ENCODE results near the gene GPR27.

Gene GPR27, protein sequence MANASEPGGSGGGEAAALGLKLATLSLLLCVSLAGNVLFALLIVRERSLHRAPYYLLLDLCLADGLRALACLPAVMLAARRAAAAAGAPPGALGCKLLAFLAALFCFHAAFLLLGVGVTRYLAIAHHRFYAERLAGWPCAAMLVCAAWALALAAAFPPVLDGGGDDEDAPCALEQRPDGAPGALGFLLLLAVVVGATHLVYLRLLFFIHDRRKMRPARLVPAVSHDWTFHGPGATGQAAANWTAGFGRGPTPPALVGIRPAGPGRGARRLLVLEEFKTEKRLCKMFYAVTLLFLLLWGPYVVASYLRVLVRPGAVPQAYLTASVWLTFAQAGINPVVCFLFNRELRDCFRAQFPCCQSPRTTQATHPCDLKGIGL

DNA sequence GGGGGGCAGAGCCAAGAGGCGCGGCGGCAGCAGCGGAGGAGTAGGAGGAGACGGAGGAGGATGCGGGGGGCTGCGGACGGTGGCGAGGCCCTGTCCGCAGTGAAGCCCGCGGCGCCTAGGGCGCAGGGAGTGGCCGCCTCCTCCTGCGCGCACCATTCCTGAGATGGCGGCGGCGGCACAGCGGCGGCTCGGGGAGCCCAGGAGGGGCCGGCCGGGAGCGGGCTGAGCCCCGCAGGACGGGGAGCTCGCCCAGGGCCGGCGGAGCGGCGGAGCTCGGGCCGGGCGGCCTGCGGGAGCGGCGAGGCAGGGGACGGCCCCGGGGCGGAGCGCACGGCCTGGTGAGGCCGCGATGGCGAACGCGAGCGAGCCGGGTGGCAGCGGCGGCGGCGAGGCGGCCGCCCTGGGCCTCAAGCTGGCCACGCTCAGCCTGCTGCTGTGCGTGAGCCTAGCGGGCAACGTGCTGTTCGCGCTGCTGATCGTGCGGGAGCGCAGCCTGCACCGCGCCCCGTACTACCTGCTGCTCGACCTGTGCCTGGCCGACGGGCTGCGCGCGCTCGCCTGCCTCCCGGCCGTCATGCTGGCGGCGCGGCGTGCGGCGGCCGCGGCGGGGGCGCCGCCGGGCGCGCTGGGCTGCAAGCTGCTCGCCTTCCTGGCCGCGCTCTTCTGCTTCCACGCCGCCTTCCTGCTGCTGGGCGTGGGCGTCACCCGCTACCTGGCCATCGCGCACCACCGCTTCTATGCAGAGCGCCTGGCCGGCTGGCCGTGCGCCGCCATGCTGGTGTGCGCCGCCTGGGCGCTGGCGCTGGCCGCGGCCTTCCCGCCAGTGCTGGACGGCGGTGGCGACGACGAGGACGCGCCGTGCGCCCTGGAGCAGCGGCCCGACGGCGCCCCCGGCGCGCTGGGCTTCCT lies at the start of gene GPR27:
GPR27 (plus strand) TSS at position 155 of the 909 bp plus-strand sequence; CDS start at position 350, 195 bp downstream.
- DNase-seq, result peak in 7 of 58 donors; percentile 9 to 65 (median 35)

DNA sequence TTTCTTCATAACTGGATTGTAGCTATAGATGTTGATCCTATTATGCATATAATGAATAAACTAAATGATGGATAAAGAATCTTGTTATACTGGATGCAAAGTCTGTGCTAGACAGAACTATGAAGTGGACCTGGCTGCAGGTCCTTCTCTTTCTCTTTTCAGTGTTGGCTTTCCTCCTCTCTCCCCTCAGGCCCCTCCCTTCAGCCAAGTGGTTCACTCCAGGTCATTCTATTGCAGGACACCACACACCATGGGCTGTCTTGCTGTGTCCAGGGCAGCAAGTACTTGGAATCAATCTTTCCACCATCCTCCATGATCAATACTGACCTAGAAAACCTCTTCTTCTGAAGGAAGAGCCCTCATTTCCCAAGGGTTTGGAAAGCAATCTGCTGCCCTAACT lies 48.7 kb upstream of the GPR27 start:
- DNase-seq, result no peak

DNA sequence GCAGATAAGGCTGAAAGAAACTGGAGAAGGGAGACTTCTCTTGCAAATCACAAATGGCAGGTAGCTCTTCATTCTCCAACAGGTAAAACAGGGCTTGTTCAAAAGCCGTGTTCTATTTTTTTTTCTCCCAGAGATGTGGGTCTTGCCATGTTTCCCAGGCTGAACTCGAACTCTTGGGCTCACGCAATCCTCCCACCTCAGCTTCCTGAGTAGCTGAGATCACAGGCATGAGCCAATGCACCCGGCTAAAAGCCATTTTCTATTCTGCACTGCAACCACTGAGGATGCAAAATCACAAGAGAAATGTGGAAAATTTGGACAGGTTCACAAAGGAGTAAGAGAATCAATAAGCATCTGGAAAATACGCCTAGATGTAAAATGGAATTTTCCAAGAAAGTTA lies 48.0 kb upstream of the GPR27 start:
- DNase-seq, result no peak

DNA sequence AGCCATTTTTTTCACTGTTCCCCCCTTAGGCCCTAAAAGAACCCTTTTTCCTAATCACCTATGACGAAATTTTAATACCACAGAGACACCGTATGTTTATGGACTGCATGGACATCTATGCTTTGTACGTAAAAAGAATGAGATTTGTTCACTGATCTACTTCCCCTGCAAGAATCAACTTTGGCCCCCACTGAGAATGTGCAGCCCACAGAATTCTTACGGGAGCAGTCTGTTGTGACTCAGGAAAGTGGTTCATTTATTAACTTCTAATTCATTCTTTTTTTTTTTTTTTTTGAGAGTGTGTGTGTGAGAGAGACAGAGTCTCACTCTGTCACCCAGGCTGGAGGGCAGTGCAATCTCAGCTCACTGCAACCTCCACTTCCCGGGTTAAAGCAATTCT lies 46.1 kb upstream of the GPR27 start:
- DNase-seq, result no peak

GRCh38 chr3:71708476-71709105 lies 45.1 kb upstream of the GPR27 start:
- DNase-seq, result peak in 28 of 58 donors; percentile 3 to 80 (median 32)

- DNase-seq, result no peak
Measured at GRCh38 chr3:71709908-71710511, 43.6 kb upstream of the GPR27 start.

DNA sequence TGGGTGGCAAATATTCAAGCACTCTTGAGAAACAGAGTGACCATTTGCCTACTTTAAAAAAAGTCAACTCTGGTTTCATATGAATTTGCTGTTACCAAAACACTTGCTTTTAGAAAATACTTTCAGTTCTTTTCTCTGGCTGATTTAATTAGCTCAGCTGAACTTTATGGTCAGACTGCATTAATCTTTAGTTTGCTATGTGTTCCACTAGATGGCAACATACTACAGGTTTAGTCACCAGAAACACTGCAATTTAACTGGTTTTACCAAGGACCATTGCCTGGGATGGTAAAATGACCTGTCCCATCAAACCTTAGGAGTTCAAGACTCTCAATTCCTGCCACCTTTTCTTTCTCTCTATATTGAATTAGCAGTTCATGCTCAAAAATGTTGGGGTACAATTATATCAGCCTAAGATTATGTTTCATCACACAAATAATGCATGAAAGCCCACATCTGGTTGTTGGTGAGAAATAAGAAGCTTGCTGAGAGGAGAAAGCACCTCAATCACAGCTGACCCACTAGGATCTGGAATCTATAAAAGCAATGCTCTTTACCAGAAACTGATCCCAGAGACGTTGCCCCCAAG lies 42.7 kb upstream of the GPR27 start:
- DNase-seq, result peak in 2 of 58 donors; percentile 28 to 73

DNA sequence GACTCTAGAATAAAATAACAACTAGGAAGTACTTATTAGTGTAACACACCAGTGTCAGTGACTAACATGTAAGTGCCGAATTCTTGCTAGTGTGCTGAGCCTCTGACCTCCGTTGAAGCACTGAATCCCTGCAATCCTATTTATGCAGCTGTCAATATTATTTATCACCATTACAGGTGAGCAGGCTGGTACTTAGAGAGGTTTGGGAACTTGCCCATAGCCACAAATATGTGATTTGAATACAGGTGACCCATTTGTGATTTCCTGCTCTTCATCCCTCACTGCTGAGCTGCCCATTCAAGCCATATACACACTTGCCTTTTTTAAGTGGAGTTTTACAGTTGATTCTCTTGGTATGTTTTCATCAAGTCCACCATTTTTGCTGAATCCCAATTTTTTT lies 40.6 kb upstream of the GPR27 start:
- no peak for DNase-seq

- no peak for DNase-seq
Measured at GRCh38 chr3:71714595-71714994, 39.1 kb upstream of the GPR27 start.

DNA sequence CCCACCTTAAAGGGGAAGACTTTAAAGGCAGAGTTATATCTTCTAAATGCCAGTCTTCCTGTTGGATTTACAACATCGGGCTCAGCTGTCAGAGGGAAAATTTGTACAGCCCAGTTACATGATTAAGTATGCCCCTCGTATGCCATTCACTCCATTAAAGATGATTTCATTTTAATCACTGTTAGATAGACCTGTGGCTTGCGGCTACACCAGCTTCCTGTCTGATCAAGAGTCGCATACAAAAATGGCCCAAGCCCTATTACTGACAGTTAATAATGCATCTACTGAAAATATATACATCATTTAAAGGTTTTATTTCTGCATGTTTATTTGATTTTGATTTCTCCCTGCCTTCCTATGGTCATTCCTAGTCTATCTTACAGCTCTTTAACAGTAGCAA lies 35.6 kb upstream of the GPR27 start:
- DNase-seq, result no peak

DNA sequence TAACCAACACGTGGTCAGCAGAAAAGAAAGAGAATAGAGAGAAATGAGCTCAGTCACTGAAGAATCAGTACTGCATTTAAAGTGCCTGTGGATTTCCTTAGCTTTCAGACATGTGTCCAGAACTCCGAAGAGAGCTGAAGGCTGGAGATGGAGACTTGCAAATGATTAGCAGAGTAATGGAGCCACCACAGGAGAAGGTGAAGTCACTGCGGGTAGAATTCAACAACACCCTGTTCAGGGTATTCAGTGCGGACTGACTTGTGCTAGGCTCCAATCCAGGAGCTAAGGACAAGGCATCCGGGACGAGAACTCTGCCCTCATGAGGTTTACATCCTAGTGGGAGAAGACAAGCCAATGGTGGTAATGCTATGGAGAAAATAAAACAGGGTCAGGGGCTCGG lies 32.7 kb upstream of the GPR27 start:
- no peak for DNase-seq

- DNase-seq, result no peak
Measured at GRCh38 chr3:71721651-71722157, 32.0 kb upstream of the GPR27 start.

DNA sequence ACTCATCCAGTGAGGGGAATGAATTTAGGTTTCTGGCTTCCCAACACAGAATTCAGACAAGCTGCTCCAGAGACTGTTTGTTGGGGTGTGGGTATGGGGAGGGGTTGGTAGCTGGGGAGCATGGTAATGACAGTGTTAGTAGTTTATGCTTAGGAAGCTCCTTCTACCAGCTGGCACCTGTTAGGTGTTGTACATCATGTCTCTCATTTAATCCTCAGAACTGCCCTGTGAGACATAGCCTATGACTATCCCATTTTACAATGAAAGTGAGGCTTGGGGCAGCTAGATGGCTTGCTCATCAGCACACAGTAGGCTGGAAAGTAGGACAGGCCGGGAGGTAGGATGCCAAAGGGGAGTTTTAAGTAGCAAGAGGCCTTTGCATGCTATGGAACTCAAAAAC lies 31.0 kb upstream of the GPR27 start:
- no peak for DNase-seq

DNA sequence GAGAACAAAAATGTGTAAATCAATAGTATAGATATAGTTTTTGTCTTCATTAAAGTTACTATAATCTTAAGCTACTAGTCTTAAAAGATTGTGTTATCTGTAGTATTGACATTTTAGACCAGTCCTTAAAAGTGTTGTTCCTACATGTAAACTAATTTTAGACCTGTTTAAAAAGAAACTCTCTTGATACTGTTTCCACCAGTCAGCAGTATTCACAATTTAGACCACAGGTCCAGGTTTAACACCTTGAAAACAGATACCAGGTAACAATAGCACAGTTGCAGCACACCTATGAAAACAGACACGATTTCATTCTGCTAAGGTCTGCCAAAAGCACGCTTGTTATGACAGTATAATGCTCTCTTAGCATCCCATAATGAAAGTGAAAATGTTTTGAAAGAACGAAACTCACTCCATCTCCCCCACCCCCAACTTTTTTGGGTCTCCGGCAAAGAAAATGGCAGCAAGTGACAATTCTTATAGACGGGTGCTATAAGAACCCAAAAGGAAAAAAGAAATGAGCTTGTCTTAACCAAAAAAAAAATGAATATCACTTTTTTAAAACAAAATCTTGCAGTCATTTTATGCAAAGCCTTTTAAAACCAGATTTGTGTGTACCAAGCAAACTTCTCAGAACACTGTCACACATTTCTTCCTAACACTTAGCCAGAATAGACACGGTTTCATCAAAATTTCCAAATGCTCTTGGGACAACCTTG lies 30.0 kb upstream of the GPR27 start:
- no peak for DNase-seq

DNA sequence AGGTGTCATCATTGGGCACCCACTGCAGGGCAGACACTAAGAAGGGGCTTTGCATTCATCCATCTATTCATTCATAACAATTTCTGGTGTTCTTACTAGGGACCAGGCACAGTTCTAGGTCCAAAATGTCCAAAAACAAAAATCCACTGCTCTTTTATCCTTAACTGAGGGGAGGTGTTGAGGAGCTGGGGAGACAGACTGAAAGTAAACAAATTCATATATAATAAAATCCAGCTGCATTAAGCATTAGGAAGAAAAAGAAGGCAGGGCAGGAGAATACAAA lies 29.5 kb upstream of the GPR27 start:
- DNase-seq, result no peak

DNA sequence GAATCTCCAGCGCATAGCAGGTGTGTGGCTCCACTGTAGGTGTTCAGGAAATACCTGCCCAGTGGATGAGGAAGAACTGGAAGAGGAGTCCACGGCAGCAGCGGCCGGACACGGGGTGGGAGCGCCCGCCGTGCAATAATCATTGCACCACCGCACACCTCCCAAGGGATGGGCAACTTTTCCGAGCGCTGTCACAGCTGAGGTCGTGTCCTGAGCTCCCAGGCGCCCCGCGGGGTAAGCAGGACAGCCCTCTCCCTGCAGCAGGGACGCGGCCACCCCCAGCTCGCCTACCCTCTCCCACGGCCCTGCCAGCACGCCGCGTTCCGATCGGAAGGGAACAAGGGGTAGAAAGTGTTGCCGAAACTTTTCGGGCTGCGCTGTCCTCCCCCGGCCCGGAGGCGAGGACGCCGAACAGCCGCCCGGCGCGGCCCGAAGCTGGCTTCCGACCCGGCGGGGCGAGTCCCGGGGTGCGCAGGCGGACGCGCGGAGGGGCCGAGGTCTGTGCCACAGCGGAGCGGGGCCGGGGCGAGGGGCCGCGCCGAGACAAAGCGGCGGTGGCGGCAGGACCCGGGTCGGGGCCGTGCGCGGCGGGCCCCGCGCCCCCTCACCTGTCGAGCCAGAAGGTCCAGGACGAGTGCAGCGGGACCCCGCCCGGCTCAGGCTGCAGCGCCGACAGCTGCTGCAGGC lies 28.9 kb upstream of the GPR27 start:
- peak in 15 of 58 donors; percentile 6 to 30 (median 14) for DNase-seq

DNA sequence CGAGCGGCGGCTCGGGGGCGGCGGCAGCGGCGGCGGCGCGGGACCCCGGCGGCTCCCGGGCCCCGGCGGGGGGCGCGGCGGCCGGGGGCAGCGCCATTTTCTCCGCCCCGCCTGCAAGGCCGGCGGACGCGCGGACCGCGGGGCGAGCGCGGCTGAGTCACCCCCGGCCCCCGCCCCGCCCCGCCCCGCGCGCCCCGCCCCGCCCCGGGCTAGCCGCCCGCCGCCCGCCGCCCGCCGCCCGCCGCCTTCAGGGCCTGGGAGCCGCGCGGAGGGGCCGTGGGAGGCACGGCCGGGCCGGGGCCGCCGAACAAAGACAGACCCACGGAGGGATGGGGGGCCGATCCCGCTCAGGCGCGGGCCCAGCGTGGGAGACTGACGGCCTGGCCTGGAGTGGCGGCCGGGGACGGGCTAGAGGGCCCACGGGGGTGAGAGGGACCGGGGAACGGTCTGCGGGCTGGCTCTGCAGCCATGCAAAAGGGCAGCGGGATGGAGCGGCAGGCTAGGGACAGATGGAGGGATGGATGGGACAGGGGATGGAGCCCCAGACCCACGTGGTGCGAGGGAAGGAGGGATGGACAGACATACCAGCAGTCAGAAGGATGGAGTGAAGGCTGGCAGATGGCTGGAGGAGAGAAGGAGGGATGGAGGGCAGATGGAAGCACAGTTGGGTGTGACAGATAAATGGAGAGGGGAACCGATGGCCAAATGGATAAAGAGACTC lies 28.2 kb upstream of the GPR27 start, which contains the start of gene EIF4E3:
EIF4E3 (minus strand) TSS at position 132 of the 721 bp plus-strand sequence; CDS start at position 97, 35 bp downstream.
- DNase-seq, result peak in 26 of 58 donors; percentile 13 to 52 (median 26)

DNA sequence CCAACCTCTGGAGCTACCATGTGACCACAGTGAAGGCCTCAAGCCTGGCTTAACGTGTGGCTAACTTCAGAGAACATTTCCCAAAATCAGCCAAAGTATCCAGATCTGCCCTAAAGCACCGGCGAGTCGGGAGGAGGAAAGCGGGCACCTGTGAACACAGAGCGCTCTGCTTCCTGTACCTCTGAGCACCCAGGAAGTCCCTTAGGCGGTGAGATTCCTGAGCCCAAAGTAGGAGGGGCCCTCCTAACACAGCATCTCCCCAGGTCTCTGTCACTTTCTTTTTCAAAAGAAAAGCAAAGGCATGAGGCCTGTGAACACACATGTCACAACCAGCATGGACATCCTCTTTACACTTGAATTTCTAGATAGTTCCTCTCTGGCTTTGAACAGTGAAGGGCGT lies 27.5 kb upstream of the GPR27 start:
- DNase-seq, result no peak

All from anterior cingulate cortex (tissue), 58 donors.